MV-4-11 (cell line): ENCODE data around the gene HKDC1.
A peak's percentile ranks its signal among the peaks of the same experiment; 100 is the strongest.
"Not testable (repeated sequence)": the region's sequence is repeated elsewhere in the genome, so short reads cannot be mapped to it uniquely, and the experiment has no call there.

Source experiments
- DNase-seq: peaks from one replicate; lab custom pipeline; 2025; lab: John Stamatoyannopoulos, UW

The HKDC1 gene, protein sequence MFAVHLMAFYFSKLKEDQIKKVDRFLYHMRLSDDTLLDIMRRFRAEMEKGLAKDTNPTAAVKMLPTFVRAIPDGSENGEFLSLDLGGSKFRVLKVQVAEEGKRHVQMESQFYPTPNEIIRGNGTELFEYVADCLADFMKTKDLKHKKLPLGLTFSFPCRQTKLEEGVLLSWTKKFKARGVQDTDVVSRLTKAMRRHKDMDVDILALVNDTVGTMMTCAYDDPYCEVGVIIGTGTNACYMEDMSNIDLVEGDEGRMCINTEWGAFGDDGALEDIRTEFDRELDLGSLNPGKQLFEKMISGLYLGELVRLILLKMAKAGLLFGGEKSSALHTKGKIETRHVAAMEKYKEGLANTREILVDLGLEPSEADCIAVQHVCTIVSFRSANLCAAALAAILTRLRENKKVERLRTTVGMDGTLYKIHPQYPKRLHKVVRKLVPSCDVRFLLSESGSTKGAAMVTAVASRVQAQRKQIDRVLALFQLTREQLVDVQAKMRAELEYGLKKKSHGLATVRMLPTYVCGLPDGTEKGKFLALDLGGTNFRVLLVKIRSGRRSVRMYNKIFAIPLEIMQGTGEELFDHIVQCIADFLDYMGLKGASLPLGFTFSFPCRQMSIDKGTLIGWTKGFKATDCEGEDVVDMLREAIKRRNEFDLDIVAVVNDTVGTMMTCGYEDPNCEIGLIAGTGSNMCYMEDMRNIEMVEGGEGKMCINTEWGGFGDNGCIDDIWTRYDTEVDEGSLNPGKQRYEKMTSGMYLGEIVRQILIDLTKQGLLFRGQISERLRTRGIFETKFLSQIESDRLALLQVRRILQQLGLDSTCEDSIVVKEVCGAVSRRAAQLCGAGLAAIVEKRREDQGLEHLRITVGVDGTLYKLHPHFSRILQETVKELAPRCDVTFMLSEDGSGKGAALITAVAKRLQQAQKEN

DNA sequence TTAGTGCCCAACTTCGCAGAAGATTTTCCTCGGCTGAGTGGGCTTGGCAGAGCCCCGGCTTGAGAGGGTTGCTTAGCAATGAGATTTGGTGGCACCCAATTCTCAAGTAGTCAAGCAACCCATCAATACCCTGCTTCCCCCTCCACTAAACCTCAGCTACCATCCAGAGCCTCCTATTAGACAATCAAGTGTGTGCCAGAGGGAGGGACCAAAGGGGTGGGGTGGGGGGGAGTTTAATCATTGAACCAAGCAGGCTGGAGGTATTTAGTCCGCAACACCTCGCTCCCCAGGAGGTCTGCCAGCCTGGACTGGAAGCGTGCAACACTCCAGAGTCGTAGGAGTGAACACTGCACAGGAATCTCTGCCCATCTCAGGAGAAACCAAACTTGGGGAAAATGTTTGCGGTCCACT lies at the start of gene HKDC1:
HKDC1 (plus strand) TSS at position 292 of the 411 bp plus-strand sequence; CDS start at position 396, 104 bp downstream.
- no peak for DNase-seq

DNA sequence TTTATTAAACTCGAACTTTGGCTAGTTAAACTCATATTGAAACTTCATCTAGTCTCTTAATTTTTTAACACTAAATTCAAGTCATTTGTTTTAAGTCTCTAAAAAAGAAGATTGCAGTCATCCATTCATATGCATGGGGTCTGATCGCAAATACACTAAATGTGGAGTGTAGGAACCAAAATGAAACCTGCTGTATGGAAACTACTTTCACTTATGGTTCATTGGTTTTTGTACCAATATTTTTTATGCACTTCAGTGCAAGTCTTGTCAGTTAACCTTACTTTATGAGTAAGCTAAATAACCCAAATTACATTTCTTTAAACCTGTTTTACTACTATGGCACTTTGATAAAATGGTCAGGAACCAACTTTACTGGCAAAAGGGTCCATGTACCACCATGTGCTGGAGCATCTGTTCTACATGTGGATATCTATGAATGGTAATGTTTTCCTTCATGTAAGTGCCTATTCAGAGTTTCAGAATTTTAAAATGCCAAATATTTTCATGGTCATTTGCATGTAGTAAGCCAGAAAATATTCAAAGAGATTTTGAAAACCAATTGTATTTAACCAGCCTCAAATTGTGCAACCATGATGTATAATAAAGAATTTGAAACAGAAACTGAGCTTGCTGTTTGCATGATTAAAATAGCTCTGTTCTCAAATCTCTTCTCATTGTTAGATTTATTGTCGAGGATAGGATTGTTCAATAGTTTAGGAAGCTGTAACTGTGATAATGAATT lies 47.7 kb upstream of the HKDC1 start:
- no peak for DNase-seq

DNA sequence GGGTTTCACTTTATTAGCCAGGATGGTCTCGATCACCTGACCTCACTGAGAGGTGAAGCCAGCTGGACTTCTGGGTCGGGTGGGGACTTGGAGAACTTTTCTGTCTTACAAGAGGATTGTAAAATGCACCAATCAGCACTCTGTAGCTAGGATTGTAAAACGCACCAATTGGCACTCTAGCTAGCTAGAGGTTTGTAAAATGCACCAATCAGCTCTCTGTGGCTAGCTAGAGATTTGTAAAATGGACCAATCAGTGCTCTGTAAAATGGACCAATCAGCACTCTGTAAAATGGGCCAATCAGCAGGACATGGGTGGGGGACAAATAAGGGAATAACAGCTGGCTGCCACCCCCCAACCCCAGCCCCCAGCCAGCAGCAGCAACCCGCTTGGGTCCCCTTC lies 44.8 kb upstream of the HKDC1 start:
- DNase-seq: not testable (repeated sequence)

DNA sequence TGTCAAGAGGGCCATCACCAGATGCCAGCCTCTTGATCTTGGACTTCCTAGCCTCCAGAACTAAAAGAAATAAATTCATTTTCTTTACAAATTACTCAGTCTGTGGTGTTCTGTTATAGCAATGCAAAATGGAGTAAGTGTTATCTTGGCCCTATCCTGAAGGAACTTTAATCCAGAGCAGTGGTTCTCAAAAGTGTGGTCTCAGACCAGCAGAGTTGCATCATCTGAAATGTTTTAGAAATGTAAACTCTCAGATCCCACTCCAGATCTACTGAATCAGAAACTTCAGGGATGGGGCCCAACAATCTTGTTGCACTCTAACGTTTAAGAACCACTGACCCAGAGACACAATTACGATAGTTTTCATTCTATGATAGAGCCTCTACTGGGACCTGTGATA lies 43.3 kb upstream of the HKDC1 start:
- DNase-seq: no peak

DNA sequence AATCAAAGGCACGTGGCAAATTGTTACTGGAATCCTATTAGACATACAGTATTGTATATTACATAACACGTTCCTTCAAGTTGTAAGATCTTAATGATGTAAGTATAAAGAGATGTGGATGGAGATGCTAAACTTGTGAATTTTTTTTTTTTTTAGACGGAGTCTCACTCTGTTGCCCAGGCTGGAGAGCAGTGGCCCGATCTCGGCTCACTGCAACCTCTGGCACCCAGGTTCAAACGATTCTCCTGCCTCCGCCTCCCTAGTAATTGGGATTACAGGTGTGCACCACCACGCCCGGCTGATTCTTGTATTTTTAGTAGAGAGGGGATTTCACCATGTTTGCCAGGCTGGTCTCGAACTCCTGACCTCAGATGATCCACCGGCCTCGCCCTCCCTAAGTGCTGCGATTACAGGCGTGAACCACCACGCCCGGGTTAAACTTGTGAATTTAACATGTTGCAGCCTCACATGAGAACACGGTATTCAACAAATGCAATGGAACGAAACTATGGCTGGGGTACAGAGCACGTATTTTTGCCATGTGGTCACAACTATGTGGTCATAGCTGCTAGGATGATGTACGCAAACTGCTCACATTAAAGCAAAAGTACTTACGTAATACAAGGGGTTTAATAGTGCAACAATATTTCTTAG lies 40.9 kb upstream of the HKDC1 start:
- DNase-seq: peak; percentile 78

DNA sequence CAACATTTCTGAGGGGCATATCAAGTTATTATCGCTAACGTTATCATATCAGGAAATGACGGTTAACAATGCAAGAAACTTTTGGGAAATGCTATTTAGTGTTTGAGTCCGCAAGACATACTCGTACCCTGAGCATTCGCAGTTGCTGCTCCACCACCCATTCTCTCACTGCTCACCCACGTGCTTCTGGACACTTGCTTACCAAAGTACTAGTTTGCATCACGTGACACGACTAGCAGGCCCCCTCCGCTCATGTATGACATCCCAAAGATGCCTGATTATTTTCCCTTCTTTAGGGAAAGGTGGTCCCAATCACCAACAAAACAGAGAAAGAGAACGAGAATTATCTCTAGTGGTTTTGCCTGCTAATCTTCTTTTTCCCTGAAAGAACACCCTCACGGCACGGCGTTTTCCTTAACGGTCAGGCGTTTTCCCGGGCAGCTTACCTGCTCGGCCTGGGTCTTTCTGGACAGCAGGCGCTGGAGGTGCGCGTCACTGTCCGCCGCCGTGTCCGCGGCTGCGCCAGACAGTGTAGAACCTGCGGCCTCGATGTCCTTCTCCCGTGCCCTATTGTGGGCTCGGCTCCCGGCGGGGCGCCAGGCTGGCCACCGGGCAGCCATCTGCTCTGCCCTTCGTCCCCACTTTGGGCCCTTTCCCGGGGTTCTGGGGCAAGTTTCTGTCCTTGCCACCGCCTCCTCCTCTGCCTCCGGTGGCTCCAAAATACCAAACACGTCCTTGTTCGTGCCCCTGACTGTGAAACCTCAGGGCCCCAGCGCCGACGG lies 40.2 kb upstream of the HKDC1 start, which contains the start of gene SUPV3L1:
SUPV3L1 (plus strand) TSS at position 492 of the 782 bp plus-strand sequence; CDS start at position 550, 58 bp downstream.
- DNase-seq: peak; percentile 96

DNA sequence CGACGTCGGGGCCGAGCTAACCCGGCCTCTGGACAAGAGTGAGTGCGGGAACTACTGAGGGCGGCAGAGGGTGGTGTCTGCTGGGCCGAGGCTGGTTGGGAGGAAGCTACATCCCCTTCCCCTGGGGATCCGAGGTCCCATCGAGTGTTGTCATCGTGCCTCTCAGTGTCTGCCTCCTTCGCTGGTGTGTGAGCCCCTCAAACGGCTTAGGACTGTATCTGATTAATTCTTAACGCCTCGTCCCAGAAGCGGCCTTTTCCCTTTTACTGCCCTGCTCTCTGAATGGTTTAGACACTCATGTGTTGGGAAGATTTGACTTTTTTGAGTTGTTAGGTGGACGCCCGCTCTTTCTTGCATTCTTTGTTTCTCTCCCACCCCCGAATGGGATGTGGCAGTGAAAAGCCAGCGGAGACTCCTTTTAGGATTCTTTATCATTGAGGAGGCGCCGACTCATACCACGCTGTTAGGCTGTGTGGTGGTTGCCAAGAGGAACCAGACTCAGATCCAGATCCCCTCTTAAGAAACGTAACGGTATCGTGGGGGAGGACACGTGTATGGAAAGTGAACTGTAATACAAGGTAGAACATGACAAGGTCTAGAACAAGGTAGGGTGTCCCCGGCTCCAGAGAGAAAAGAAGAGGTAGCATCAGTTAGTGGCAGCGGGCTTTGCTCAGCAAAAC lies 39.5 kb upstream of the HKDC1 start:
- DNase-seq: peak; percentile 39

DNA sequence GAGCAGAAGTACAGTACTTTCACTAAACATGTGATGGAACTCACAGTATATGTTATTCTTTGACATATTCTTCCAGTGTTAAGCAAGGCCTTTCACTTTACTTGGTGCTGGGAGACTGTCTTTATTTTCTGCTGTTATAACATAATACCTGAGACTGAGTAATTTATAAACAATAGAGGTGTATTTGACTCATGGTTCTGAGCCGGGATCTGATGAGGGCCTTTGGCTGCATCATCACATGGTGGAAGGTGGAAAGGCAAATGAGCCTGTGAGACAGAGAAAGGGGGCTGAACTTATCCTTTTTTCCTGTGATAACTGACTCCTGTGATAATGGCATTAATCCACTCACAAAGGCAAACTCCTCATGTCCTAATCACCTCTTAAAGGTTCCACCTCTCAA lies 38.7 kb upstream of the HKDC1 start:
- no peak for DNase-seq

DNA sequence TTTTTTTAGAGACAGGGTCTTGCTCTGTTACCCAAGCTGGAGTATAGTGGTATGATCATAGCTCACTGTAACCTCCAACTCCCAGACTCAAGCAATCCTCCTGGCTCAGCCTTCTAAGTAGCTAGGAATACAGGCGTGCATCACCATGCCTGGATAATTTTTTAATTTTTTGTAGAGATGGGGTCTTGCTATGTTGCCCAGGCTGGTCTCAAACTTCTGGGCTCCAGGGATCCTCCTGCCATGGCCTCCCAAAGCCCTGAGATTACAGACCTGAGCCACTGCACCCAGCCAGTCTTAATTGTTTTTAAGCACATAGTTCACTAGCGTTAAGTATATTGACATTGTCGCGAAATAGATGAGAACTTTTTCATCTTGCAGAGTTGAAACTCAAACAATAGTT lies 38.1 kb upstream of the HKDC1 start:
- DNase-seq: no peak

DNA sequence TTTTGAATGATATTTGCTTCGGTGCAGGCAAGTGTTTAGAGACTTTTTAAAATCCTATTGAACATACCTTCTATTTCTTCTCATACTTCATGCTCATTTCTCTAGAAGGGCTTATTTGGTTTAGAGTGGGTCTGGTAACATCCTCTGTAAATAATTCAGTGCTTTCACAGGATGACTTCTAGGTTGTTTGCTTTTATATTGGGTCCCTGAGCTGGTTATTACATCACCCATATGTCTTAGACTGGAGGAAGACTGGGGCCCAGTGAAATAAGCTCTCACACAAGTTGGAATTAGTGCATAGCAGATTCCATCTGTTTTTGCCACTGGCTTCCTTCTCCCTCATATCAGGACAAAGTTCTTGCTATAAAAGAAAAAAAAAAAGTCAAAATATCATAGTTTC lies 33.6 kb upstream of the HKDC1 start:
- no peak for DNase-seq

DNA sequence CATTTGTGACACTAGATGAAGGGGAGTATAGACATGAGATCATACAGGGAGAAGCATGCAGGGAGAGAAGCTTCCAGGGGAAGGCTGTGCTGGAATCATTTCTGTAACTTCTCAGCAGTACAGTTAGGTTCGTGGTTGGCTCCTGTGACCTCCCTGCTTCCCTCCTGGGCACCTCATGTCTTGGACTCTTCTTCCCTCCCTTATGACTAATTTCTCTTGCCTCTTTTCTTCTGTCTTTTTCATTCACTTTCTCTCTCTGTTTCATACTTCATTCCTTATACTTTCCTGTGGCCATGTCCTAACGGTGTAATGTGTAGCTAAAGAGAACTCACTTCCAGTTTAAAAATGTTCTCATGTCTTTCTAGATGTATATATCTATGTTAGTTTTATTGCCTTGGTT lies 19.1 kb upstream of the HKDC1 start:
- DNase-seq: no peak

DNA sequence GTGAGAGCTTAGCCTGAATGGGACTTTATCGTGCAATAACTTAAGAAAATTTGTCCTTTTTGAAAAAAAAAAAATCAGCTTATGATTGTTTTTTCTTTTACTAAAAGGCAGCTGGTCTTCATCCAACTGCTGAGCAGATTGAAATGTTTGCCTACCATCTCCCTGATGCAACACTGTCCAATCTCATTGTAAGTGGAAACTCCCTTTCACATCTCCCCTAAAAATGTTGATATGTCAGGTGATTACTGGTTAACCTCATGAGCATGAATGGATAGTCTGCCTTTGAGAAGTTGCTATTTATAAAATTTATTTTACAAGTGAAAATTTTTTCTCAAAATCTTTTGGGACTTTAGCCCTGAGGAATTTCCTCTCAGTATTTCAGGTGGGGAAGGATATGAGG lies 17.8 kb upstream of the HKDC1 start:
- no peak for DNase-seq

DNA sequence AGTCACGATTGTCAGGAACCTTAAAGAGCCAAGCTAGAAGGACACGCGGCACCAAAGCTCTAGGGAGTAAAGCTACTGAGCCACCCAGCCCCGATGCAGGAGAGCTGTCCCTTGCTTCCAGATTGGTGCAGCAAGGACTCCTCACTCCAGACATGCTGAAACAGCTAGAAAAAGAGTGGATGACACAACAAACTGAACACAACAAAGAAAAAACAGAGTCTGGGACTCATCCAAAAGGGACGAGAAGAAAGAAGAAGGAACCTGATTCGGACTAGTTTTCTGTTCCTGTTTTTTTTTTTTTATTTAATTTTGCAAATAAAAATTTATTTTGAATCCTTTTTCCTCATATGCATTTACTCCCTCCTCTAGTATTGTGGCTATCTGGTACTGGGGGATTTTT lies 11.4 kb upstream of the HKDC1 start:
- DNase-seq: peak; percentile 58

DNA sequence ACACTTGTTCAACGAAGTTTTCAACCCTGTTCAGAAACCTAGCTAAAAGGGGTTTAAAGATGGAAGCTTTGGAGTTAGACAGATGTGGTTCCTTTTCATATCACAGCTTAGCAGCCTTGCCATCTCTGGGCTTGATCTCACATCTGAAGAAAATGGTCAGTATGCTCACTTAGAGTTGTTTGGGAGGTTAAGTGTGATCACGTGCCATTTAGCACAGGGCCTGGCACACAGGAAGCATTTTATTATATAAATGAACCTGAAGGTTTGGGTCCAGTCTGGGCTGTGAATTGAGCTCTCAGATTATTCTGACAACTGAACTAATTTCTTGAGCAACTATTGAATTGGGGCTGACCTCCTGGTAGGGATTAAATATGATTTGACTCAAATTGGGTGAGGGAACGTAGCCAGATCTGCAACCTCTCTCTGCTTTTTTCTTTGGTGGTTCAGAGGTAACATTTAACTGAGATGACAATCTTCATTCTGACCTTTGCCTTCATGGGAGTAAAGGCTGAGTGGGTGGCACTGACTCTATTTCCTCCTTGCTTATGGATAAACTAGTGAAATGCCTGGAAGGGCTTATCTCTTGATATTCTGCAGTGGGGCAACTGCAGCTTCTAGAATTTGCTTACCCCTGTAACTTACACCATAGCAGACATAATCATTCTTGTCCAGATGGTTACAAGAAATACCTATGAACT lies 10.2 kb upstream of the HKDC1 start:
- no peak for DNase-seq

DNA sequence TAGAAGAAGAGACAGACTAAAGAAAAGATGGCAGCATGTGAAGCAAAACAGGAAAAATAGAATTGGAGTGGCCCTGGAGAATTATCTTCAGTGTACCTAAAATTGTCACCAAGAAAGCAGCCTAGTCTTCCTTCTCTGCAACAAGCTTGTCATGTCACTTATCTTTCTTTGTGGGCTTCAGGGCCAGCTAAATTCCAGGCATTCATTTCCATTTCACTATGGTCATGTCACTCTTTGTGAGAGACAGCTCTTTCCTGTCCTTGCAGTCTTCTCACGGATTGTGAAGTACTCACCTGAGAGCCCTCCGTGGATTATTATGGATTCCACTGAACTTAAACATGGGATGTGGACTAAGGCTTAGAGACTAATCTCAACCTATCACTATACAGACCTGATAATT lies 9.0 kb upstream of the HKDC1 start:
- DNase-seq: no peak

DNA sequence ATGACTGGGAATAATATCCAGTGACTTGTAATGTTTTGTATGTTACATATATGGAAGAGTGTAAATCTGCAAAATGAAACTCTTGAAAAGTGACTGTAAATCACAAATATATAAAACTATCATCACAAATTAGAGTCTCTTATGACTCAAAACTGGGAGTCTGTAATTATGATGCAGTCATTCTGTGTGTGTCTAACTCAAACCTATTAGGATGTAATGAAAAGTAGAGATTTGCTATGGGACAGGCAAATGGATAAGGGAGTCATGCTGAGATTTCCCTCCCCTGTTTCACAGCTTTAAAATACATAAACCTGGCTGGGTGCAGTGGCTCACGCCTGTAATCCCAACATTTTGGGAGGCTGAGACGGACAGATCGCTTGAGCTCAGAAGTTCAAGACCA lies 8.6 kb upstream of the HKDC1 start:
- no peak for DNase-seq

DNA sequence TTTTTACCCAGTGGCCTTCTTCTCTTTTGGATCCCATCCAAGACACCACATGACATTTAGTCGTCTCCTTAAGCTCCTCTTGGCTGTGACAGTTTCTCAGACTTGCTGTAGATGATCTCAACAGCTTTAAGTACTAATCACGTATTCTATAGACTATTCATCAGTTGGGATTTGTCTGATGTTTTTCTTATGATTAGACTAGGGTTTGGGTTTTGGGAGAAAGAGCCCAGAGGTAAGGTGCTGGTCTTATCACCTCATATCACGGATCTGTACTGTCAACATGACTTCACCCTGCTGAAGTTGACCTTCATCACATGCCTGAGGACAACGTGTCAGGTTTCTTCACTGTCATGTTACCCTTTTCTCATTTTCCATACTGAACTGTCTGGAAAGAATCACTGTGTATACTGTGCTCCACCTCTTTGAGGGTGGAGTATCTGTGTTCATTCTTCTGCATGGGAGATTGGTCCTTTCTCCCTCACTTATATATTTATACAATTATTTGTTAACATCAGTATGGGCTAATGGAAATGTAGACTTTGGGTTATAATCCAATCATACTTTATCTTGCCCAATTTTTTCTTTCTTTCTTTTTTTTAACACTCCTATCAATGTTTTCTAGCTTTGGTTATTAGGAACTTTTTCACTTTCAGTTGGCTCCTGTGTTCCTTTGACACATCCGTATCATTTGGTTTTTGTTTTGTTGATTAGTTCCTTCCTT lies 6.4 kb upstream of the HKDC1 start:
- no peak for DNase-seq

DNA sequence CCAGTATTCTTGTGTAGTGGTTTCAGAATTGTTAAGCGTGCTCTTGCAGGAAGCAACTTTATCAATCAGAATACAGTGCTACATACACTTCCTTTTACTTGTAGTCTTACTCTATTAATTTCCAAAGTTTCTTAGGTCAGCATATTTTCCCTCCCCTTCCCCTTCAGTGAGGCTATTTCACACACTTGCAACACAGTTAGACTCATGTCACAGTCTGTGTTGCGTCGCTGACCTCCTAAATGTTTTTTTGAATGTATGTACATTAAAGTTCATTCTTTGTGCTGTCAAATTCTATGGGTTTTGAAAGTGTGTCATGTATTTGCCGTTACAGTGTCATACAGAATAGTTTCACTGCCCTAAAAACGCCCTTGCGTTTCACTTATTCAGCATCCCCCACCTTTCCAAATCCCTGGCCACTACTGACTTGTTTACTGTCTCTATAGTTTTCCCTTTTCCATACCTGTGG lies 5.4 kb upstream of the HKDC1 start:
- DNase-seq: no peak
